ENCODE measurements around the gene ADAP2.
"Not testable (repeated sequence)": the region's sequence is repeated elsewhere in the genome, so short reads cannot be mapped to it uniquely, and the experiment has no call there.

Gene ADAP2

GRCh38 chr17:30970831-30971567 is 49.3 kb downstream of the ADAP2 start, which contains the start of gene RNF135:
TSS of gene RNF135 (plus strand) at chr17:30971039. CDS start at chr17:30971074, 35 bp downstream.
- peak; percentile 73 for DNase-seq (ENCODE audit: low spot score)

DNA sequence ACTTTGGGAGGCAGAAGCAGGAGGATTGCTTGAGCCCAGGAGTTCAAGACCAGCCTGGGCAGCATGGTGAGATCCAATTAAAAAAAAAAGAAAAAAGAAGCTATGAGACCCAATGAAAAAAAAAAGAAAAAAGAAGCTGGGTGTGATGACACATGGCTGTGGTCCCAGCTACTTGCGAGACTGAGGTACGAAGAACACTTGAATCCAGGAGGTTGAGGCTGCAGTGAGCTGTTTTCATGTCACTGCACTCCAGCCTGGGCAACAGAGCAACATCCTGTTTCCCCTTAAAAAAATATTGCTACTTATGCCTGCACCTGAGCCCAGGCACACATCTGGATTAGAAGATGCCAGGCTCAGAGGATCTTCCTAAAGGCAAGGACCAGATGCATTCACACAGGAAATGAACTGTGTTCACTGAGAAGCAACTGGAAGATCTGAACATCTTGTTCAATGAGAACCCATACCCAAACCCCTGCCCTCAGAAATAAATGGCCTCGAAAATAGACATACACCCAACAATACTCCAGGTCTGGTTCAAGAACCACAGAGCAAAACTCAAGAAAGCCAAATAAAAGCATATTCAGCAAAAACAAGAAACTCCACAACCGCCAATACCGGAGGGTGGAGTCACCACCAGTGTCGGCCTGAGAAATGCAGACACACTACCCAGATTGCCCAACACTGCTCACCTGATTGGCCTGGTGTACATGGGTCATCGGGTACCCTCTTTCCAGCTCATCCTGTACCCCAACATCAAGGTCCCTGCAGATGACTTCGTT is 53.5 kb downstream of the ADAP2 start:
- no peak for DNase-seq (ENCODE audit: low spot score)

GRCh38 chr17:30979919-30980318 is 58.2 kb downstream of the ADAP2 start:
- DNase-seq (ENCODE audit: low spot score): not testable (repeated sequence)

- DNase-seq (ENCODE audit: low spot score): no peak
Observed at GRCh38 chr17:30981531-30982519, 60.1 kb downstream of the ADAP2 start.

- DNase-seq (ENCODE audit: low spot score): no peak
Observed at GRCh38 chr17:30982855-30983254, 61.1 kb downstream of the ADAP2 start.

DNA sequence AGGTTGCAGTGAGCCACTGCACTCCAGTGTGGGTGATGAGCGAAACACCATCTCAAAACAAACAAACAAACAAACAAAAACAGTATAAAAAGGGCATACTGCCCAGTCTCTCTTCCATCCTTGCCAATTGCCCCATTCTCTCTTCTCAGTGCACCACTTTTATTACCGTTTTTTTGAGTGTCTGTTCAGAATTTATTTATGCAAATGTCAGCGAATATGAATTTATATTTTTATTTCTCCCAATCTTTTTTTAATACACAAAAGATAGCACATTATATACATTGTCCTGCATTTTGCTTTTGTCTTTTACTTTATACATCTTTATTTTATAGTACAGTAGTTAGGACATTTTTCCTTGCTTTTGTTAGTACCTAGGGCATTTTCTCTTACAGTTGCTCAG is 68.7 kb downstream of the ADAP2 start:
- no peak for DNase-seq (ENCODE audit: low spot score)

DNA sequence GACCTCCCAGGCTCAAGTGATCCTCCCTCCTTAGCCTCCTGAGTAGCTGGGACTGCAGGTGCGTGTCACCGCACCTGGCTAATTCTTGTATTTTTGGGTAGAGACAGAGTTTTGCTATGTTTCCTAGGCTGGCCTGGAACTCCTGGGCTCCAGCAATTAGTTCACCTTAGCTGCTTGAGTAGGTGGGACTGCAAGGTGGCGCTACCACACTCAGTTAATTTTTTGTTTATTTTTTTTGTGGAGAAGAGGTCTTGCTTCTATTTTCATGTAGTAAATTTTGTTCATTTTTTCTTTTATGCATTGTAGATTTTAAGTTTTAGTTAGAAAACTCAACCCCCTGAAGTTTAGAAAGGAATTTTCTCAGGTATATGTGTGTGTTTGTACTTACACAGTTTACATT is 70.8 kb downstream of the ADAP2 start:
- DNase-seq (ENCODE audit: low spot score): no peak

DNA sequence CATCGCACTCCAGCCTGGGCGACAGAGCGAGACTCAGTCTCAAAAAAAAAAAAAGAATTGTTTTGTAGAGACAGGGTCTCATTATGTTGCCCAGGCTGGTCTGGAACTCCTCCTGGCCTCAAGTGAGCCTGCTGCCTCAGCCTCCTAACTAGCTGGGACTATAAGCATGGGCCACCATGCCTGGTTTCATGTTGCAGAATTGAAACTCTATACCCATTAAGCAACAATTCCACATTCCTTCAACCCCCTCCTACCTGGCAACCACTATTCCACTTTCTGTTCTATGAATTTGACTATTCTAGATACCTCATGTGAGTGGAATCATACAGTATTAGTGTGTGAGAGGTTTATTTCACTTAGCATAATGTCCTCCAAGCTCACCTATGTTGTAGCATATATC is 73.6 kb downstream of the ADAP2 start:
- DNase-seq (ENCODE audit: low spot score): no peak

GRCh38 chr17:30996486-30996885 is 74.7 kb downstream of the ADAP2 start:
- no peak for DNase-seq (ENCODE audit: low spot score)

GRCh38 chr17:30997270-30997669 is 75.5 kb downstream of the ADAP2 start:
- DNase-seq (ENCODE audit: low spot score): no peak

GRCh38 chr17:30997842-30998241 is 76.1 kb downstream of the ADAP2 start:
- no peak for DNase-seq (ENCODE audit: low spot score)

GRCh38 chr17:31002047-31002446 is 80.3 kb downstream of the ADAP2 start:
- DNase-seq (ENCODE audit: low spot score): no peak

DNA sequence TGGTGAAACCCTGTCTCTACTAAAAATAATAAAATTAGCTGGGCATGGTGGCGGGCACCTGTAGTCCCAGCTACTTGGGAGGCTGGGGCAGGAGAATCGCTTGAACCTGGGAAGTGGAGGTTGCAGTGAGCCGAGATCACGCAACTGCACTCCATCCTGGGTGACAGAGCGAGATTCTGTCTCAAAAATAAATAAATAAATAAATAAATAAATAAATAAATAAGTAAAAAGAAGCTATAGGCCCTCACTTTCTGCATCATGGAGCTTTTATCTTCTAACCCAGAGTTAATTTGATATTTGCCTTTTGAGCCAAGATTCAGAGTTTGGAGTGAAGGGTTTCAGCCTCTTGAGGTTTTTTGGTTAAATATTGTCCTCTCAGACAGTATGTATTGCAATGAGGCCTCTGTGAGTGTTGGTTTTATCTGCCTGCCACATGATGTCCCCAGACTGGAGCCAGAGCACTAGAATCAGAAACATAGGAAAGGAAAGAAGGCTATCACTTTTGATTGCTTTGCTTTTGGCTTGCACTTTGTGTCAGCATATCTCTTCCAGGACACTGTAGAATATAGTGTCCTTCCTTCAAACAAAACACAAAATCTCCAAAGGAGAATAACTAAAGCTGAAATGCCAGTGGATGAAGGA is 81.6 kb downstream of the ADAP2 start:
- no peak for DNase-seq (ENCODE audit: low spot score)

GRCh38 chr17:31004160-31004559 is 82.4 kb downstream of the ADAP2 start:
- no peak for DNase-seq (ENCODE audit: low spot score)

- DNase-seq (ENCODE audit: low spot score): no peak
Observed at GRCh38 chr17:31007695-31008373, 86.1 kb downstream of the ADAP2 start.

DNA sequence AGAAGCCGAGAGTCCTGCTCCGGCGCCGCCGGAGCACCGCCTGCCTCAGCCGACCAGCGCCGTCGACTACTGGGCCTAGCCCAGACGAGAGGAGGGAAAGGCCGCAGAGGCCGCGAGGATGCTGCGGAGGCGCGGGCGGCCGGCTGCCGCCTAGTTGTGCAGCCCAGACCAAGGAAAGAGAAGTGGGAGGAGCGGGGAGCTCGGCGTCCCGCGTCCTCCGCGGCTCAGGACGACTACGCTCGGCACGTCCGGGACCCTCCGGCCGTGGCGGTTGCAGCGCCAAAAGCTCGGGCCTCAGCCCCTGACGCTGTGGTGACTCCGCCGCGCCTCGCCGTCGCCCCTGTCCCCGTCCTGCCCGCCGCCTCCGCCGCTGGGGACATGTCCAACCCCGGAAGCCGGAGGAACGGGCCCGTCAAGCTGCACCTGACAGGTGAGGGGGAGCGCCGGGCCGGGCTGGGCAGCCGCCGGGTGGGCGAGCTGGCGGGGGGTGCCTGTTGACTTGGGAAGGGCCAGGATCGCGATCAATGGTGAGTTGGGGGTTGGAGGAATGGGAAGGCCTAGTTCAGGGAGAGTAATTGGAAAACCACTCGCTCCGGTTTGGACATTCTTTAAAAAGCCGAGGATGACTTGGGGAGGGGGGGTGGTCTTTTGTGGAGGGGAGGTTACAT is 86.8 kb downstream of the ADAP2 start:
- DNase-seq (ENCODE audit: low spot score): peak; percentile 35

All from activated CD4-positive, alpha-beta T cell treated with anti-CD3 and anti-CD28 coated beads, Interleukin-2, Interleukin-4, amounts not matched to agents 100 ng/mL and 50 ng/mL, durations not matched to agents 16 hours and 8 hours (primary cell).